GM23248 (cell line): ENCODE measurements around the gene CACNG4. TPM values are rescaled to one million over a fixed set of nuclear protein-coding genes. Genes with fewer than 3 reads are reported as not detected.

Source experiments
- DNase-seq: peaks from one replicate; pipeline ENCODE4 v3.0.0-alpha.2; 2015
- H2AFZ ChIP-seq: fragments of 200-600 bp; sonication (generic); 2 replicates; pipeline ENCODE4 v1.6.1; 2016; ENCODE audit warnings: antibody characterized with exemption
- H3F3A ChIP-seq: fragments of 200-600 bp; sonication (generic); 2 replicates; pipeline ENCODE4 v1.6.1; 2016; ENCODE audit warnings: mild to moderate bottlenecking, antibody characterized with exemption, mixed run types; ENCODE audit not compliant: insufficient read depth
- H3K27ac ChIP-seq: fragments of 200-600 bp; sonication (generic); 2 replicates; pipeline ENCODE4 v1.5.1; 2016; ENCODE audit warnings: mild to moderate bottlenecking
- H3K27me3 ChIP-seq: fragments of 200-600 bp; sonication (generic); replicated peaks from 2 replicates; pipeline ENCODE4 v1.6.1; 2016; ENCODE audit warnings: mild to moderate bottlenecking; ENCODE audit not compliant: insufficient read depth
- H3K36me3 ChIP-seq: fragments of 200-600 bp; sonication (generic); 2 replicates; pipeline ENCODE4 v1.6.1; 2016; ENCODE audit warnings: low read depth, mild to moderate bottlenecking
- H3K4me1 ChIP-seq: fragments of 200-600 bp; sonication (generic); 2 replicates; pipeline ENCODE4 v1.6.1; 2016; ENCODE audit warnings: mild to moderate bottlenecking; ENCODE audit not compliant: insufficient read depth
- H3K4me2 ChIP-seq: fragments of 200-600 bp; sonication (generic); one replicate; pipeline ENCODE4 v1.6.1; 2016; ENCODE audit warnings: mild to moderate bottlenecking; ENCODE audit not compliant: unreplicated experiment
- H3K4me3 ChIP-seq: fragments of 200-600 bp; sonication (generic); 2 replicates; pipeline ENCODE4 v1.5.1; 2016; ENCODE audit warnings: mild to moderate bottlenecking
- H3K79me2 ChIP-seq: fragments of 200-600 bp; sonication (generic); 2 replicates; pipeline ENCODE4 v1.6.1; 2016; ENCODE audit warnings: mild to moderate bottlenecking; ENCODE audit not compliant: insufficient read depth
- H3K9ac ChIP-seq: fragments of 200-600 bp; sonication (generic); 2 replicates; pipeline ENCODE4 v1.6.1; 2016; ENCODE audit warnings: mild to moderate bottlenecking
- H3K9me2 ChIP-seq: fragments of 200-600 bp; sonication (generic); 2 replicates; pipeline ENCODE4 v1.6.1; 2016; ENCODE audit warnings: mixed run types, mild to moderate bottlenecking, moderate library complexity; ENCODE audit not compliant: insufficient read depth
- H3K9me3 ChIP-seq: fragments of 200-600 bp; sonication (generic); one replicate; pipeline ENCODE4 v1.6.1; 2017; ENCODE audit warnings: low read depth
- H4K20me1 ChIP-seq: fragments of 200-600 bp; sonication (generic); 2 replicates; pipeline ENCODE4 v1.6.0; 2016; ENCODE audit not compliant: insufficient read depth
- EZH2 ChIP-seq: fragments of 200-600 bp; sonication (generic); IDR thresholded peaks from 2 replicates; pipeline ENCODE4 v1.6.1; 2018; ENCODE audit warnings: antibody characterized with exemption, mild to moderate bottlenecking; ENCODE audit not compliant: insufficient read depth, poor library complexity, severe bottlenecking
- EZH2phosphoT487 ChIP-seq: fragments of 200-600 bp; sonication (generic); IDR thresholded peaks from 2 replicates; pipeline ENCODE4 v1.6.1; 2018; ENCODE audit warnings: antibody characterized with exemption, moderate library complexity, mild to moderate bottlenecking, low read depth; ENCODE audit not compliant: insufficient read depth
- WGBS, 2 experiments: methylation state at CpG; one replicate each; pipeline ENCODE4 v1.1.6; 2015 to 2017; ENCODE audit warnings: low lambda C conversion rate in 2 of 2, low coverage in 1 of 2; ENCODE audit errors: missing lambda C conversion rate in 2 of 2; 5-methylcytosine and 5-hydroxymethylcytosine counted together
- in situ Hi-C: fragments of 300-500 bp; cut with MboI; formaldehyde crosslinking; loops from 2 replicates; pipeline ENCODE4 v1.15.0; 2020
- polyA plus RNA-seq: library from polyadenylated mRNA; unstranded; fragments of >200 nt; fragmentation: Nextera tagmentation; extraction: Ambion mirVana; gene quantifications from 2 replicates; pipeline ENCODE4 v1.2.1, GENCODE V29; 2016
- total RNA-seq: library from RNA; depleted of rRNA; stranded (reverse); fragments of >200 nt; shearing (Covaris generic); gene quantifications from 2 replicates; pipeline ENCODE4 v1.2.3, GENCODE V29; 2014

CACNG4 gene
- total and polyA plus RNA-seq, 2 experiments from 2014 or later = not detected

- H3K27me3 ChIP-seq = peaks cover 15% of the 10 kb centered on the region
- no peak overlapping the region for H2AFZ ChIP-seq
- no peak overlapping the region for H3K9ac ChIP-seq
- WGBS, 2 experiments = 52 to 55% methylated on average over 12 of the region's 12 CpGs
- H4K20me1 ChIP-seq = no peaks in the 10 kb centered on the region
- DNase-seq = peak; percentile 8
- H3K4me1 ChIP-seq = no peaks in the 10 kb centered on the region
- no peak overlapping the region for H3K4me2 ChIP-seq
- TF ChIP-seq EZH2 (no peak), EZH2phosphoT487 (no peak)
- H3K36me3 ChIP-seq = no peaks in the 10 kb centered on the region
- no peaks in the 10 kb centered on the region for H3F3A ChIP-seq
- H3K4me3 ChIP-seq = no peak overlapping the region
- in situ Hi-C loops = no loop called here
- no peaks in the 10 kb centered on the region for H3K79me2 ChIP-seq
- H3K27ac ChIP-seq = no peak overlapping the region
- H3K9me3 ChIP-seq = peaks cover under 1% of the 10 kb centered on the region
- H3K9me2 ChIP-seq = no peaks in the 10 kb centered on the region
Observed at GRCh38 chr17:67043283-67043682, 78.8 kb downstream of the CACNG4 start.

- H3K79me2 ChIP-seq = no peaks in the 10 kb centered on the region
- H3K4me1 ChIP-seq = no peaks in the 10 kb centered on the region
- no peak within 1 kb of the TSS for H3K9ac ChIP-seq
- H3K9me3 ChIP-seq = peaks cover 5% of the 10 kb centered on the region
- no peak within 1 kb of the TSS for H3K4me3 ChIP-seq
- H3K27ac ChIP-seq = no peak within 1 kb of the TSS
- no peak for DNase-seq
- H3K4me2 ChIP-seq = no peak within 1 kb of the TSS
- no peaks in the 10 kb centered on the region for H3K36me3 ChIP-seq
- in situ Hi-C loops = no loop called here
- no peak within 1 kb of the TSS for H2AFZ ChIP-seq
- H3F3A ChIP-seq = no peaks in the 10 kb centered on the region
- peaks cover 10% of the 10 kb centered on the region for H3K27me3 ChIP-seq
- 51 to 60% methylated on average over 28 to 29 of the region's 32 CpGs for WGBS, 2 experiments
- no peaks in the 10 kb centered on the region for H4K20me1 ChIP-seq
- TF ChIP-seq EZH2phosphoT487 (no peak), EZH2 (no peak)
- no peaks in the 10 kb centered on the region for H3K9me2 ChIP-seq
Observed at GRCh38 chr17:67044016-67044772, 79.7 kb downstream of the CACNG4 start, which contains the start of gene CACNG1. TSS of gene CACNG1 (plus strand) at chr17:67044554. CDS start at chr17:67044661, 107 bp downstream.

GRCh38 chr17:67044940-67045339 lies 80.4 kb downstream of the CACNG4 start:
- Histone ChIP-seq H4K20me1 (no peaks in the 10 kb centered on the region), H3K36me3 (no peaks in the 10 kb centered on the region), H3F3A (no peaks in the 10 kb centered on the region), H3K9ac (no peak overlapping the region), H3K27ac (no peak overlapping the region), H3K9me2 (no peaks in the 10 kb centered on the region), H3K27me3 (peaks cover 10% of the 10 kb centered on the region), H2AFZ (no peak overlapping the region), H3K4me1 (no peaks in the 10 kb centered on the region), H3K9me3 (peaks cover 5% of the 10 kb centered on the region), H3K4me2 (no peak overlapping the region), H3K79me2 (no peaks in the 10 kb centered on the region), H3K4me3 (no peak overlapping the region)
- in situ Hi-C loops = no loop called here
- 36 to 43% methylated on average over 5 of the region's 5 CpGs for WGBS, 2 experiments
- DNase-seq = no peak
- TF ChIP-seq EZH2phosphoT487 (no peak), EZH2 (no peak)

- Histone ChIP-seq H3K4me1 (no peaks in the 10 kb centered on the region), H2AFZ (no peak overlapping the region), H3K27ac (no peak overlapping the region), H3K9ac (no peak overlapping the region), H3K9me3 (peaks cover 5% of the 10 kb centered on the region), H3K79me2 (no peaks in the 10 kb centered on the region), H3K9me2 (no peaks in the 10 kb centered on the region), H3K4me2 (no peak overlapping the region), H4K20me1 (no peaks in the 10 kb centered on the region), H3K27me3 (peaks cover 10% of the 10 kb centered on the region), H3F3A (no peaks in the 10 kb centered on the region), H3K36me3 (no peaks in the 10 kb centered on the region), H3K4me3 (no peak overlapping the region)
- DNase-seq = no peak
- in situ Hi-C loops = no loop called here
- no peak for TF ChIP-seq EZH2
- no peak for TF ChIP-seq EZH2phosphoT487
- 39 to 53% methylated on average over 4 of the region's 4 CpGs for WGBS, 2 experiments
Observed at GRCh38 chr17:67046398-67046797, 81.9 kb downstream of the CACNG4 start.
